ENCODE data around the gene SLC25A1. TPM values are rescaled to one million over a fixed set of nuclear protein-coding genes. Genes with fewer than 3 reads are reported as not detected.

The SLC25A1 gene
- total and polyA plus RNA-seq, 10 of the 15 experiments (the other 5 are each of a cell fraction or from before 2014, with no cell fraction given), result 2.3 to 79.0 (median 30.3) TPM

- CTCF ChIA-PET, result interaction anchor here (0.8 kb wide), 1 partner anchor 28 kb away, joined by 3 read pairs; the partner anchor contains the start of gene SLC25A1
- no peak for DNase-seq (ENCODE audit: low read depth, low spot score)
- no peak for FAIRE-seq
Measured at GRCh38 chr22:19206287-19206686, 27.8 kb upstream of the SLC25A1 start.

More at GRCh38 chr22:19206287-19206686, 27.8 kb upstream of the SLC25A1 start:
- H3K4me2 ChIP-seq (ENCODE audit: control insufficient read depth, insufficient read depth), result no peak overlapping the region
- peaks cover 2 to 6% of the 10 kb centered on the region in 2 experiments; a peak in 3 of 4 replicates for H3K27me3 ChIP-seq (replicated peaks in 1 of 2; ENCODE audit: control insufficient read depth in 2 of 2, insufficient read depth in 2 of 2, low read length in 1 of 2)
- POLR2A ChIA-PET, result no interaction called here
- no peaks in the 10 kb centered on the region for H3K9me3 ChIP-seq (replicated peaks; ENCODE audit: control insufficient read depth, insufficient read depth, low read length)
- no peak overlapping the region for H3K9ac ChIP-seq (ENCODE audit: control insufficient read depth, insufficient read depth, low read length)
- H4K20me1 ChIP-seq (ENCODE audit: control insufficient read depth, insufficient read depth), result no peaks in the 10 kb centered on the region
- no peak for ATAC-seq
- SMC1A ChIA-PET (ENCODE audit: uncharacterized antibody, unreplicated experiment), result interaction anchor here (0.9 kb wide), 1 partner anchor 58 kb away, joined by 3 read pairs; no protein-coding TSS in a partner anchor
- H3K27ac ChIP-seq (ENCODE audit: control insufficient read depth, insufficient read depth), result no peak overlapping the region
- no peak for TF ChIP-seq ZNF687 (IDR thresholded peaks at IDR 0.05)
- TF ChIP-seq ATF2 (IDR thresholded peaks at IDR 0.05; ENCODE audit: low read length), result no peak
- TF ChIP-seq ATF7 (IDR thresholded peaks at IDR 0.05; ENCODE audit: low read depth), result no peak
- no TSS peak for BruUV-seq (replicated peaks)
- no peaks in the 10 kb centered on the region for H3K79me2 ChIP-seq (ENCODE audit: control insufficient read depth, insufficient read depth, low read length)
- RAD21 ChIA-PET (ENCODE audit: unreplicated experiment), result no interaction called here
- H3K4me3 ChIP-seq, result no peak overlapping the region
- in situ Hi-C loops (cut with MboI), result no loop called here
- no peaks in the 10 kb centered on the region for H3K4me1 ChIP-seq (ENCODE audit: control insufficient read depth, insufficient read depth, low read length)
- intact Hi-C loops (cut with micrococcal nuclease; ENCODE audit: unreplicated experiment), result no loop called here
- 58% methylated on average over 6 of the region's 6 CpGs for WGBS (ENCODE audit: insufficient coverage, insufficient replicate concordance, low lambda C conversion rate, missing lambda C conversion rate)
- no peaks in the 10 kb centered on the region for H3K36me3 ChIP-seq (ENCODE audit: control insufficient read depth in 2 of 2, insufficient read depth in 2 of 2, low read length in 1 of 2)
- no peak overlapping the region for H2AFZ ChIP-seq (ENCODE audit: control insufficient read depth, low read depth, low read length)

All from GM12878 (cell line).